ENCODE results near the gene SIK3. TPM values are rescaled to one million over a fixed set of nuclear protein-coding genes. Genes with fewer than 3 reads are reported as not detected.

SIK3 gene
- total RNA-seq, 1 donor from 2014 or later = 29.4 TPM

- no peaks in the 10 kb centered on the region for H3K4me1 Mint-ChIP-seq (ENCODE audit: unreplicated experiment)
- H3K9me3 Mint-ChIP-seq (ENCODE audit: unreplicated experiment) = no peaks in the 10 kb centered on the region
- no peak overlapping the region for H3K27ac Mint-ChIP-seq (ENCODE audit: unreplicated experiment)
- no peak for DNase-seq (ENCODE audit: low spot score)
- TF ChIP-seq CTCF (IDR thresholded peaks at IDR 0.05; ENCODE audit: unreplicated experiment) = no peak
- no peaks in the 10 kb centered on the region for H3K27me3 Mint-ChIP-seq (ENCODE audit: unreplicated experiment)
- no peaks in the 10 kb centered on the region for H3K36me3 Mint-ChIP-seq (ENCODE audit: low read depth, unreplicated experiment)
- no peak overlapping the region for H3K4me3 Mint-ChIP-seq (ENCODE audit: unreplicated experiment)
Measured at GRCh38 chr11:117128289-117128688, 30.1 kb upstream of the SIK3 start.

- H3K27ac Mint-ChIP-seq (ENCODE audit: unreplicated experiment) = no peak overlapping the region
- H3K36me3 Mint-ChIP-seq (ENCODE audit: low read depth, unreplicated experiment) = no peaks in the 10 kb centered on the region
- H3K4me3 Mint-ChIP-seq (ENCODE audit: unreplicated experiment) = no peak overlapping the region
- DNase-seq (ENCODE audit: low spot score) = no peak
- H3K27me3 Mint-ChIP-seq (ENCODE audit: unreplicated experiment) = no peaks in the 10 kb centered on the region
- H3K4me1 Mint-ChIP-seq (ENCODE audit: unreplicated experiment) = no peaks in the 10 kb centered on the region
- H3K9me3 Mint-ChIP-seq (ENCODE audit: unreplicated experiment) = no peaks in the 10 kb centered on the region
- TF ChIP-seq CTCF (IDR thresholded peaks at IDR 0.05; ENCODE audit: unreplicated experiment) = no peak
Measured at GRCh38 chr11:117127171-117127901, 29.1 kb upstream of the SIK3 start.

GRCh38 chr11:117126223-117126965 lies 28.2 kb upstream of the SIK3 start:
- no peak for DNase-seq (ENCODE audit: low spot score)
- H3K4me1 Mint-ChIP-seq (ENCODE audit: unreplicated experiment) = no peaks in the 10 kb centered on the region
- no peaks in the 10 kb centered on the region for H3K27me3 Mint-ChIP-seq (ENCODE audit: unreplicated experiment)
- no peak for TF ChIP-seq CTCF (IDR thresholded peaks at IDR 0.05; ENCODE audit: unreplicated experiment)
- no peaks in the 10 kb centered on the region for H3K36me3 Mint-ChIP-seq (ENCODE audit: low read depth, unreplicated experiment)
- no peaks in the 10 kb centered on the region for H3K9me3 Mint-ChIP-seq (ENCODE audit: unreplicated experiment)
- H3K27ac Mint-ChIP-seq (ENCODE audit: unreplicated experiment) = no peak overlapping the region
- no peak overlapping the region for H3K4me3 Mint-ChIP-seq (ENCODE audit: unreplicated experiment)

- no peak overlapping the region for H3K4me3 Mint-ChIP-seq (ENCODE audit: unreplicated experiment)
- H3K36me3 Mint-ChIP-seq (ENCODE audit: low read depth, unreplicated experiment) = no peaks in the 10 kb centered on the region
- no peak for TF ChIP-seq CTCF (IDR thresholded peaks at IDR 0.05; ENCODE audit: unreplicated experiment)
- no peaks in the 10 kb centered on the region for H3K9me3 Mint-ChIP-seq (ENCODE audit: unreplicated experiment)
- H3K4me1 Mint-ChIP-seq (ENCODE audit: unreplicated experiment) = peaks cover 2% of the 10 kb centered on the region
- peaks cover 1% of the 10 kb centered on the region for H3K27me3 Mint-ChIP-seq (ENCODE audit: unreplicated experiment)
- no peak overlapping the region for H3K27ac Mint-ChIP-seq (ENCODE audit: unreplicated experiment)
- DNase-seq (ENCODE audit: low spot score) = no peak
Measured at GRCh38 chr11:117122556-117122955, 24.3 kb upstream of the SIK3 start.

- H3K27ac Mint-ChIP-seq (ENCODE audit: unreplicated experiment) = no peak overlapping the region
- no peaks in the 10 kb centered on the region for H3K36me3 Mint-ChIP-seq (ENCODE audit: low read depth, unreplicated experiment)
- H3K9me3 Mint-ChIP-seq (ENCODE audit: unreplicated experiment) = no peaks in the 10 kb centered on the region
- no peak for DNase-seq (ENCODE audit: low spot score)
- H3K4me1 Mint-ChIP-seq (ENCODE audit: unreplicated experiment) = peaks cover 3% of the 10 kb centered on the region
- H3K4me3 Mint-ChIP-seq (ENCODE audit: unreplicated experiment) = no peak overlapping the region
- H3K27me3 Mint-ChIP-seq (ENCODE audit: unreplicated experiment) = peaks cover 1% of the 10 kb centered on the region
- no peak for TF ChIP-seq CTCF (IDR thresholded peaks at IDR 0.05; ENCODE audit: unreplicated experiment)
Measured at GRCh38 chr11:117121176-117121575, 22.9 kb upstream of the SIK3 start.
